GM12873 (cell line): Measurements from ENCODE around the gene MILR1.

Experiments used
- TF ChIP-seq, protein P1 (sequence below): IDR thresholded peaks from 2 replicates; pipeline ENCODE4 v1.5.1; 2012; ENCODE audit warnings: low read depth, mild to moderate bottlenecking, moderate library complexity, low read length, control low read depth; ENCODE audit not compliant: insufficient read depth; ENCODE audit errors: missing control alignments

Gene MILR1

DNA sequence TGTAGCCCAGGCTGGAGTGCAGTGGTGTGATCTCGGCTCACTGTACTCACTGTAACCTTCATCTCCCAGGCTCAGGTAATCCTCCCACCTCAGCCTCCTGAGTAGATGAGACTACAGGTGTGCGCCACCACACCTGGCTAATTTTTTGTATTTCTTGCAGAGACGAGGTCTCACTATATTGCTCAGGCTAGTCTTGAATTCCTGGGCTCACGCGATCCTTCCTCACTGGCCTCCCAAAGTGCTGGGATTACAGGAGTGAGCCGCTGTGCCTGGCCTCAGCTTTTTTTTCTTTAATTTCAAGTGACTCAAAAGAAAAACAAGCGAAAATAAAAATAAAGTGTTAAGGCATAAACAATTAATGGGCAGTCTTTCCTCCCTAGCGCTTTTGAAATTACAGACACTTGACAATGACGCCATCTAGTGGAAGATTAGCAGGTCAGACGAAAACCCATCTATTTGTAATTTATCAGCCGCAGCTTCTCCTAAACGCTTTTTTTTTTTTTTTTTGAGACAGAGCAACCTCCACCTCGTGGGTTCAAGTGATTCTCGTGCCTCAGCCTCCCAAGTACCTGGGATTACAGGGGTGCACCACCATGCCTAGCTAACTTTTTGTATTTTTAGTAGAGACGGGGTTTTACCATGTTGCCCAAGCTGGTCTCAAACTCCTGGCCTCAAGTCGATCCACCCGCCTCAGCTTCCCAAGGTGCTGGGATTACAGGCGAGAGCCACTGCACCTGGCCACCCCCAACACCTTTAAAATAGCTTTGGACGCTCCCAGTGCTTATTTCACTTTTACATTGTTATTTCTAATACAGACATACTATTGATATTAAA is 30.2 kb upstream of the MILR1 start:
- TF ChIP-seq, protein P1, sequence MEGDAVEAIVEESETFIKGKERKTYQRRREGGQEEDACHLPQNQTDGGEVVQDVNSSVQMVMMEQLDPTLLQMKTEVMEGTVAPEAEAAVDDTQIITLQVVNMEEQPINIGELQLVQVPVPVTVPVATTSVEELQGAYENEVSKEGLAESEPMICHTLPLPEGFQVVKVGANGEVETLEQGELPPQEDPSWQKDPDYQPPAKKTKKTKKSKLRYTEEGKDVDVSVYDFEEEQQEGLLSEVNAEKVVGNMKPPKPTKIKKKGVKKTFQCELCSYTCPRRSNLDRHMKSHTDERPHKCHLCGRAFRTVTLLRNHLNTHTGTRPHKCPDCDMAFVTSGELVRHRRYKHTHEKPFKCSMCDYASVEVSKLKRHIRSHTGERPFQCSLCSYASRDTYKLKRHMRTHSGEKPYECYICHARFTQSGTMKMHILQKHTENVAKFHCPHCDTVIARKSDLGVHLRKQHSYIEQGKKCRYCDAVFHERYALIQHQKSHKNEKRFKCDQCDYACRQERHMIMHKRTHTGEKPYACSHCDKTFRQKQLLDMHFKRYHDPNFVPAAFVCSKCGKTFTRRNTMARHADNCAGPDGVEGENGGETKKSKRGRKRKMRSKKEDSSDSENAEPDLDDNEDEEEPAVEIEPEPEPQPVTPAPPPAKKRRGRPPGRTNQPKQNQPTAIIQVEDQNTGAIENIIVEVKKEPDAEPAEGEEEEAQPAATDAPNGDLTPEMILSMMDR, result peak; percentile 63

DNA sequence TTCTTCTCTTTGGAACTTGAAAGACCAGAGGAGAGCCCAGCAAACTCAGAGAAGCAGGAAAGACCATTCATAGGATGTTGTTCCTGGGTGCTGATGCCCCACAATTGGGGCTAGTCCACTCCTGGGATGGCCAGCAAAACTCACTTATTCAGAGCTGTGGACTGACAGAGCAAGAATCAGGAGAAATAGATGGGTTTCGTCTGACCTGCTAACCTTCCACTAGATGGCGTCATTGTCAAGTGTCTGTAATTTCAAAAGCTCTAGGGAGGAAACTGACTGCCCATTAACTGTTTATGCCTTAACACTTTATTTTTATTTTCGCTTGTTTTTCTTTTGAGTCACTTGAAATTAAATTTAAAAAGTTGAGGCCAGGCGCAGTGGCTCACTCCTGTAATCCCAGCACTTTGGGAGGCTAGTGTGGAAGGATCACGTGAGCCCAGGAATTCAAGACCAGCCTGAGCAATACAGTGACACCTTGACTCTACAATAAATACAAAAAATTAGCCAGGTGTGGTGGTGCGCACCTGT is 28.7 kb upstream of the MILR1 start:
- TF ChIP-seq, protein P1, result peak; percentile 77

DNA sequence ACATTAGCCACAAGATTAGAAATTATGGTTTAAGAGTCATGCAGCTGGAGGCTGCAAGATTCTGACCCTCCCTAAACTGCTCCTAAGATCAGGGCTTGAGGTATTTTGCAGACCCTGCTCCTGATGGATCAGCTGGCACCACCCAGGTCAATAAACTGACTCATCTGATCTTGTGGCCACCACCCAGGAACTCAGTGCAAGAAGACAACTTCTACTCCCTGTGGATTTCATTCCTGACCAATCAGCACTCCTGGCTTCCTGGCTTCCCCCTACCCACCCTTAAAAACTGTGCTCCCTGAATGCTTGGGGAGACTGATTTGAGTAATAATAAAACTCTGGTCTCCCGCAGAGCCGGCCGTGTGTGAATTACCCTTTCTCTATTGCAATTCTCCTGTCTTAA is 25.0 kb upstream of the MILR1 start:
- TF ChIP-seq, protein P1, result no peak

DNA sequence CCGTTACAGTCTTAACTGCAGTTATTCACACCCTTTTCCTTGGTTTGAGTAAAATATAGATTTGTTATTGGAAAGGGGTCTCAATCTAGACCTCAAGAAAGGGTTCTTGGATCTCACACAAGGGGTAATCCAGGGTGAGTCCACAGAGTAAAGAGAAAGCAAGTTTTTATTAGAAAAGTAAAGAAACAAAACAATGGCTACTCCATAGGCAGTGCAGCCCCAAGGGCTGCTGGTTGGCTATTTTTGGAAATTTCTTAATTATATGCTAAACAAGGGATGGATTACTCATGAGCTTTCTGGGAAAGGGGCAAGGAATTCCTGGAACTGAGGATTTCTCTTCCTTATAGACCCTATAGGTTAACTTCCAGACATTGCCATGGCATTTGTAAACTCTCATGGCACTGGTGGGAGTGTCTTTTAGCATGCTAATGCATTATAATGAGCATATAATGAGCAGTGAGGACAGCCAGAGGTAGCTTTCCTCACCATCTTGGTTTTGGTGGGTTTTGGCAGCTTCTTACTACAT is 24.5 kb upstream of the MILR1 start:
- TF ChIP-seq, protein P1, result no peak

DNA sequence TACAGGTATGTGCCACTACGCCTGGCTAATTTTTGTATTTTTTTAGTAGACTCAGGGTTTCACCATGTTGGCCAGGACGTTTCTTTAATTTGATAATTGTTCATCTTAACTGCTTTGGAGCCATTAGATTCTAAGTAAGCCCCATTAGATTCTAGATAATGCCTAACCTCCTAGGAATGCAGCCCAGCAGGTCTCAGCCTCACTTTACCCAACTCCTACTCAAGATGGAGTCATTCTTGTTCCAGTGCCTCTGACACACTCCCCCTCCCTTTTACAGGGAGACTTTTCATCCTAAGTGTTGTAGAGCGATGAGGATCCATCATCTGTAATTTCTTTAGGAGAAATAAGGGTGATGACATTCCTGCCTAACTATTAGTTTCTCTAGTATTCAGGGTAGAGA is 23.7 kb upstream of the MILR1 start:
- TF ChIP-seq, protein P1, result no peak

DNA sequence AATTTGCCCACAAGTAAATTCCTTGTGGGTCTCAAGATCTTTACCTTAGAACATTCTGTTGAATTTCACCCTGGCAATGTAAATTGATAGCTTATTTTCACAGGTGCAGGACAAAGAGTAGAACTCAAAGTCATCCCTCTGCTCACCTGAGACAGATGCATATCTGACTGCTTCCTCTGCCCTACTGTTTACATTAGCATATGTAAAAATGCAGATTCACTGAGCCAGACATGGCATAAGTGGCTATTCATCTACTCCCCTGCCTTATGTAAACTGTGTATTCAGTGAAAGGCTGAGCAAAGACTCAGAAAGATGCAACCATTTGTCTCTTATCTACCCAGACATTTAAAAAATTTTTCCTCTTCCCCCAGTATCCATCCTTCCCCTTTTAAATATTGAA is 22.3 kb upstream of the MILR1 start:
- TF ChIP-seq, protein P1, result no peak

DNA sequence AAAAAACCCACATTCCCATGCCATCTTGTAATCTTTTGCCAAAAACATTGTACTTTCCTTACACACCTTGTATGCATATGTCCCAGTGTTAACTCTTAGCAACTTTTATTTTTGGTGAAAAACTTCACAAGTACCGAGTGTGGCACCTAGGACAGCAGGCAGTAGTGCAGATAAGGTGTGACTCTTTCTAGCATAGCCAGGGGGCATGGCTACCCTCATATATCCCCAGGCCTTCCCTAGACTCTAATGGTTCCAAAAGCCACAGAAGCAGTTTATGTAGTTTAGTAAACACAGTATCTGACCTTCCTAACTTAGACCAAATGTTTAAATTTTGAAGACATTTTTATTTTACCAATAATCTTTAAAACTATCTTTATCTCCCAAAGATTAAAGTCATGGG is 20.5 kb upstream of the MILR1 start:
- TF ChIP-seq, protein P1, result no peak
